Measurements from ENCODE around the gene SLC7A4. TPM values are rescaled to one million over a fixed set of nuclear protein-coding genes. Genes with fewer than 3 reads are reported as not detected.

Gene SLC7A4
- total and polyA plus RNA-seq, 2 donors (not counting 1 experiment from before 2014, with no cell fraction given) = not detected

DNA sequence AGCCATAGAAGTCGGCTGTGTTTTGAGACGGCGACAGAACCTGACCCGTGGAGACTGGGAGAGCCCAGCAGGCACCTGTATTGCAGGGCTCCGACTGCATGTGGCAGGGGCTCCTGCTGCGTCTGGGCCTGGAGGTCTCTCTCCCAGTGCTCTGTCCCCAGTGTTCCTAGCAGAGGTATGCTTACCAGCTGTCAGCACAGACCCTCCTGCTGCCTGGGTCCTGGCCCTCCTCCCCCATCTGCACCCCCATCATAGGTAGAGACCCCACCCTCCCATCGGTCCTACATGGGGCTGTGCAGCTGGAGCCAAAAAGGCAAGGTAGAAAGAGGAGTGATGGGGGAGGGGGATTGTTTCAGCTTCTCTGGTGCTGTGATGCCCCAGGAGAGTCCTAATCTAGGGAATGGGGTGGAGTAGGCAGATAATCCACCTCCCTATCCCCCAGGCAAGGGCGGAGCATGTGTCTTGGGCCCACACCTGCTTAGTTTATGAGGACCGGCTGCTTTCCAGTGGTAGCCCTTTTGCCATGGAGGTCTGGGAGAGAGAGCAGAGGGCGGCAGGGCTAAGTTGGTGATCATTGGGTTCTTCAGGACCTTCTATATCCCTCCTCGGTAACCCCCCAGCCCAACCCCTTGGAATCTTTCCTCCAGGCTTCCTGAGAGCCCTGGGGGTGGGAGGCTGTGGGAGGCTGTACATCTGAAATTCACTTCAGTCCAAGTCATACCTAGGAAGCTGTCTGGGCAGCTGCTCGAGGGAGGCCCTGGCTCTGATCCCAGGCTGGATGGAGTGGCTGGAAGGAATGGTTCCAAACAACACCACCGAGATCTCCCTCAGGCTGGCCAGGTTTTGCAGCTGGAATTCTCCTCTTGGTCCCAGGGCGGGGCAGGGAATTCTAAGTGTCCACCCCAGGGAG, 5.3 kb downstream of the SLC7A4 start:
- Histone ChIP-seq H3K9ac (ENCODE audit: low read length) (no peak overlapping the region), H2AFZ (ENCODE audit: insufficient read depth, low read depth, low read length, poor library complexity, severe bottlenecking) (no peak overlapping the region), H3K27me3 (replicated peaks in 1 of 4; ENCODE audit: control extremely low read depth in 1 of 4, control insufficient read depth in 3 of 4, insufficient read depth in 4 of 4, low read length in 3 of 4) (peaks cover 0 to 18% (median 4%) of the 10 kb centered on the region in 4 experiments), H3K4me2 (replicated peaks; ENCODE audit: low read depth, low read length, poor library complexity, severe bottlenecking) (no peak overlapping the region), H3K79me2 (ENCODE audit: control insufficient read depth, insufficient read depth, low read length) (no peaks in the 10 kb centered on the region), H3K36me3 (replicated peaks in 1 of 2; ENCODE audit: control extremely low read depth in 1 of 2, control insufficient read depth in 1 of 2, extremely low read depth in 1 of 2, insufficient read depth in 2 of 2, low read length in 1 of 2) (no peaks in the 10 kb centered on the region), H4K20me1 (ENCODE audit: control insufficient read depth, insufficient read depth, low read length, poor library complexity, severe bottlenecking) (no peaks in the 10 kb centered on the region), H3K9me3 (ENCODE audit: control extremely low read depth in 1 of 3, control insufficient read depth in 2 of 3, insufficient read depth in 1 of 3, low read length in 2 of 3) (no peaks in the 10 kb centered on the region), H3K4me1 (ENCODE audit: control insufficient read depth in 2 of 2, insufficient read depth in 2 of 2, low read length in 2 of 2) (peaks cover 1 to 3% of the 10 kb centered on the region in 2 donors), H3K27ac (ENCODE audit: low read length in 2 of 2) (no peak overlapping the region), H3K4me3 (ENCODE audit: control extremely low read depth in 1 of 5, extremely low read depth in 1 of 5, insufficient read depth in 1 of 5, low read depth in 2 of 5, low read length in 4 of 5) (no peak overlapping the region)
- intact Hi-C loops (cut with micrococcal nuclease) = no loop called here
- POLR2A ChIA-PET = interaction anchor here (0.6 kb wide), 1 partner anchor 916 kb away, joined by 9 read pairs; no protein-coding TSS in a partner anchor
- TF ChIP-seq EZH2 (IDR thresholded peaks at IDR 0.05; ENCODE audit: borderline replicate concordance, insufficient read depth, low read depth, low read length, poor library complexity, severe bottlenecking) = no peak
- TF ChIP-seq, protein P1, sequence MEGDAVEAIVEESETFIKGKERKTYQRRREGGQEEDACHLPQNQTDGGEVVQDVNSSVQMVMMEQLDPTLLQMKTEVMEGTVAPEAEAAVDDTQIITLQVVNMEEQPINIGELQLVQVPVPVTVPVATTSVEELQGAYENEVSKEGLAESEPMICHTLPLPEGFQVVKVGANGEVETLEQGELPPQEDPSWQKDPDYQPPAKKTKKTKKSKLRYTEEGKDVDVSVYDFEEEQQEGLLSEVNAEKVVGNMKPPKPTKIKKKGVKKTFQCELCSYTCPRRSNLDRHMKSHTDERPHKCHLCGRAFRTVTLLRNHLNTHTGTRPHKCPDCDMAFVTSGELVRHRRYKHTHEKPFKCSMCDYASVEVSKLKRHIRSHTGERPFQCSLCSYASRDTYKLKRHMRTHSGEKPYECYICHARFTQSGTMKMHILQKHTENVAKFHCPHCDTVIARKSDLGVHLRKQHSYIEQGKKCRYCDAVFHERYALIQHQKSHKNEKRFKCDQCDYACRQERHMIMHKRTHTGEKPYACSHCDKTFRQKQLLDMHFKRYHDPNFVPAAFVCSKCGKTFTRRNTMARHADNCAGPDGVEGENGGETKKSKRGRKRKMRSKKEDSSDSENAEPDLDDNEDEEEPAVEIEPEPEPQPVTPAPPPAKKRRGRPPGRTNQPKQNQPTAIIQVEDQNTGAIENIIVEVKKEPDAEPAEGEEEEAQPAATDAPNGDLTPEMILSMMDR (IDR thresholded peaks at IDR 0.05) = no peak
- WGBS (ENCODE audit: insufficient coverage) = 87% methylated on average over 9 of the region's 14 CpGs
- CTCF ChIA-PET = no interaction called here
- Mint-ChIP-seq H3K9me3 (ENCODE audit: insufficient read depth) (no peaks in the 10 kb centered on the region), H3K27me3 (peaks cover 27% of the 10 kb centered on the region), H3K4me1 (peaks cover 5% of the 10 kb centered on the region), H3K4me3 (no peak overlapping the region), H3K27ac (no peak overlapping the region)
- no peak for ATAC-seq (ENCODE audit: low read depth)
- DNase-seq = no peak

Measured in B cell (primary cell).